GM19395 (cell line): ENCODE measurements around the gene APBB1.

Experiments
- ATAC-seq: cut with Tn5 transposase; IDR thresholded peaks from one replicate; pipeline ENCODE4 v1.9.1; 2021; ENCODE audit warnings: mild to moderate bottlenecking, moderate library complexity; ENCODE audit not compliant: unreplicated experiment

Gene APBB1

DNA sequence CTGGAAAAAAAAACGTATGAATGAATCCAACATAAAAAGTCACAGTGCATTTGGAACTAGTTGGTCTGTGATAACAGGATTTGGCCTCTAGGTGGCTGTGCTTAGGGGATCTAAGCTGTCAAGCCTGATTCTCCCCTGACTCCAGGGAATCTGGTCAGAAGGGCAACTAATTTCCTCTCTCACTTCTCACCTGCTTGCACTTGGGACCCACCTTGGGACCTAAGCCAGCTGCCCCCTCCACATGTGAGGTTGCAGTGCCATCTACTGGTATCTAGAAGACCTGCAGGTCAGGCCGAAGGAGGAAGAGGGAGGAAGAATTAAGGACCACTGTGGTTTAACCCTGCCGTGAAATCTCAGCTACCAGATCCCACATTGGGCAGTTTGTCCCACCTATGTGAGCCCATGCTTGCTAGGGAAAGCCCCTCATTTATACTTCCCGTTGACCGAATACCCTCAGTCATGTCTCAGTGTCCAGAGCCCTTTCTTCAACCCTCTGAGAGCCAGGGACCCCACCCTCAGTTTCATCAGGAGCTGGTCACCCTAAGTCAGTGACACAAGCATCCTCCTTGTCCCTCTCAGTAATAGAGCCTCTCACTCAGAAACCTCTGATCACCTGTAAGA lies 65.4 kb downstream of the APBB1 start:
- ATAC-seq: peak; percentile 90

DNA sequence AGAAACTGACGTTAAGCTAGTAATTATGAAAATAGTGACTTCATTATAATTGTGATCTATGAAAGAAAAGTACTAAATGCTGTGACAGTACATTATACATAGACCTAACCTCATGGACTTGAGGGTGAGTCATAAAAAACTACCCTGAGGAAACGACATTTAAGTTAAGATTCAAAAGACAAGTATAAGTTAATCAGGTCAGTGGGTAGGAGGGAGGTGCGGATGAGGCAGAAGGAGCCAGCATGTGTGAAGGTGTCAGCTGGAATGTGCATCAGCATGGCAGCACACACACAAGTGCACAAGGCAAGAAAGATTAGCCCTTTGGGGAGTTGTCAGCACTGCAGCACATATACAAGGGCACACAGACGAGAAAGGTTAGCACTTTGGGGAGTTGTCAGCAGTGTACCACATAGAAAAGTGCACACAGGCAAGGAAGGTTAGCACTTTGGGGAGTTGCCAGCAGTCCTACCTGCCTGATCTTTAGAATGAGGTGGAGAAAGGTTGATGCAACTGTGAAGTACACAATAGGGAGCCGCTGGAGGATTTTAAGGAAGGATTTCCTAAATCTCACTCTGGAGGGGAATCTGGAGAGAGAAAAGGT lies 67.0 kb downstream of the APBB1 start:
- no peak for ATAC-seq

DNA sequence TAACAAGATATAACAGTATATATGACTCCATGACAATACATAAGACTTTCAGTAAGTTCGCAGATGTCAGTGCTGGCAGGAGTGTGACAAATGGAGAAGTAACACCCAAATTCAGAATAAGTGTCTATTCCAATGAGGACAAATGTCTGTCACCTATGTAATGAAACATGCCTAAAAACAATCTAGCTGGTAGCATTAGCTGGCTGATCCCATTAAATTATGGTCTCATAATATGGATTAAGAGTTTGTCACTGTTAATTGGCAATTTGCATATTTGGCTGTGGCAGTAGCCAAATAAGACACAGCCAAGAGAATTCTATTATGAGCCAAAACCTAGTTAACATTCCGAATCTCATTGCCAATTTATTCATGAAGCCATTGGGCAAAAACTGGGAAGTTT lies 68.4 kb downstream of the APBB1 start:
- ATAC-seq: no peak

DNA sequence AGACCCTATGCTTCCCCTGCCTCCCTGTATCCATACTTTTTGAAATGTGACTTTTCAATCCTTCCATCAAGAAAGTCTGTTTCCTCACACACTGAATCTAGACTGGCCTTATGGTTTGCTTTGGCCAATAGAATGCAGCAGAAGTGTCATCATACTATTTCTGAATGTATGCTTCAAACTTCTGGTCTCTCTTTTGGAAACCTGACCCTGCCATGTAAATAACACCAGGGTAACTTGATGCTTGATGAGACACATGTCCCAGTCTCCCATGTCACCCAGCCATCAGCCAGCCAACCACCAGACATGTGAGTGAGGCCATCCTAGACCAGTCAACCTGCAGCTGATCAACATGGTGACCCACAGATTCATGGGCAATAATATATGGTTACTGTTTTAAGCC lies 68.9 kb downstream of the APBB1 start:
- no peak for ATAC-seq

DNA sequence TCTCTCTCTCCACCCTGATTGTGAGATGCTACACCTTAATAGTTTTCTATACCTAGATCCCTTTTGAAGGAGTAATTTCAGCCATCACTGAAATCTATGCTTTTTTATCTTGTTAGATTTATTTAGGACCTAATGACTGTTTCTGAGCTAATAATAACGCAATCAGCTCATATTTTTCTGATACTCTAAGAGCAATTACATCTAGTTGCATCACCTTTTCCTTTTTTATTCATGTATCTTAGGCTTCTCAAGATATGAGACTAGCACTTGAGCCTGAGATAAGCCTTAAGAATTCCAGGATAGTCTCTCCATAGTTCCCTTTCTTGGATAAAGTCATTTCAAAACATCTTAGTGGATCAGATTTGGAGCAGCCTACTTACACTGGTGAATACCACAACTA lies 73.5 kb downstream of the APBB1 start:
- ATAC-seq: no peak
